Left ventricle myocardium inferior (tissue), 1 donor: ENCODE data around the gene CXCL11. TPM values are rescaled to one million over a fixed set of nuclear protein-coding genes. Genes with fewer than 3 reads are reported as not detected.

ENCODE experiments used
- DNase-seq: peaks from one replicate; pipeline ENCODE4 v3.0.0-alpha.2; 2020
- H3K27ac ChIP-seq: fragments of 200-600 bp; replicated peaks from 2 replicates; pipeline ENCODE4 v1.8.0; 2021
- H3K27me3 ChIP-seq: fragments of 200-600 bp; 2 replicates; pipeline ENCODE4 v1.8.0; 2021; ENCODE audit warnings: low read depth
- H3K36me3 ChIP-seq: fragments of 200-600 bp; 2 replicates; pipeline ENCODE4 v1.8.0; 2021
- H3K4me1 ChIP-seq: fragments of 200-600 bp; 2 replicates; pipeline ENCODE4 v1.8.0; 2021
- H3K4me3 ChIP-seq: fragments of 200-600 bp; 2 replicates; pipeline ENCODE4 v1.8.0; 2021; ENCODE audit warnings: mild to moderate bottlenecking, moderate library complexity
- H3K9me3 ChIP-seq: fragments of 200-600 bp; replicated peaks from 2 replicates; pipeline ENCODE4 v1.8.0; 2021
- CTCF ChIP-seq: fragments of 200-600 bp; IDR thresholded peaks from 2 replicates; pipeline ENCODE4 v1.8.0; 2021; ENCODE audit warnings: antibody characterized with exemption, mild to moderate bottlenecking, borderline replicate concordance
- intact Hi-C: fragments of 100-400 bp; cut with micrococcal nuclease; formaldehyde crosslinking; loops from one replicate; pipeline ENCODE4 v1.11.0; 2022
- total RNA-seq: library from RNA; stranded (reverse); fragmentation: NEBNext Ultra II Directional; extraction: Animal tissue kit (Norgen Biotek cat#: 25700); gene quantifications from one replicate; pipeline ENCODE4 v1.2.1, GENCODE V29; 2021
- donor health status: DM: no; HTN: yes; CAD: no; lungs with severe emphysema.

CXCL11 gene
- total RNA-seq, 1 donor from 2014 or later: not detected

- Histone ChIP-seq H3K4me1 (peaks cover 8% of the 10 kb centered on the region), H3K27me3 (no peaks in the 10 kb centered on the region), H3K27ac (peak overlapping the region; percentile 82), H3K36me3 (no peaks in the 10 kb centered on the region), H3K9me3 (no peaks in the 10 kb centered on the region), H3K4me3 (peak overlapping the region; percentile 36)
- intact Hi-C loops: no loop called here
- TF ChIP-seq CTCF: no peak
- no peak for DNase-seq
Observed at GRCh38 chr4:76011700-76012387, 24.0 kb downstream of the CXCL11 start.

- peak overlapping the region; percentile 36 for H3K4me3 ChIP-seq
- intact Hi-C loops: no loop called here
- H3K27me3 ChIP-seq: no peaks in the 10 kb centered on the region
- no peak for DNase-seq
- TF ChIP-seq CTCF: no peak
- H3K27ac ChIP-seq: peak overlapping the region; percentile 82
- H3K4me1 ChIP-seq: peaks cover 8% of the 10 kb centered on the region
- H3K9me3 ChIP-seq: no peaks in the 10 kb centered on the region
- H3K36me3 ChIP-seq: no peaks in the 10 kb centered on the region
Observed at GRCh38 chr4:76011018-76011670, 24.7 kb downstream of the CXCL11 start.

- no peak overlapping the region for H3K27ac ChIP-seq
- no peak for TF ChIP-seq CTCF
- no peaks in the 10 kb centered on the region for H3K9me3 ChIP-seq
- DNase-seq: no peak
- H3K4me3 ChIP-seq: no peak overlapping the region
- intact Hi-C loops: no loop called here
- H3K36me3 ChIP-seq: no peaks in the 10 kb centered on the region
- H3K4me1 ChIP-seq: peaks cover 8% of the 10 kb centered on the region
- H3K27me3 ChIP-seq: no peaks in the 10 kb centered on the region
Observed at GRCh38 chr4:76010576-76010975, 25.3 kb downstream of the CXCL11 start.

GRCh38 chr4:76009311-76009710 lies 26.6 kb downstream of the CXCL11 start:
- Histone ChIP-seq H3K36me3 (no peaks in the 10 kb centered on the region), H3K4me1 (peaks cover 8% of the 10 kb centered on the region), H3K9me3 (no peaks in the 10 kb centered on the region), H3K27ac (no peak overlapping the region), H3K27me3 (no peaks in the 10 kb centered on the region), H3K4me3 (no peak overlapping the region)
- no peak for DNase-seq
- TF ChIP-seq CTCF: no peak
- intact Hi-C loops: no loop called here

GRCh38 chr4:76007089-76007862 lies 28.6 kb downstream of the CXCL11 start, which contains the start of gene CXCL9:
Gene CXCL9 (minus strand): TSS chr4:76007509. CDS start chr4:76007449, 60 bp downstream.
- Histone ChIP-seq H3K27me3 (no peaks in the 10 kb centered on the region), H3K9me3 (no peaks in the 10 kb centered on the region), H3K4me1 (peaks cover 12% of the 10 kb centered on the region), H3K4me3 (no peak within 1 kb of the TSS), H3K36me3 (no peaks in the 10 kb centered on the region), H3K27ac (no peak within 1 kb of the TSS)
- no peak for TF ChIP-seq CTCF
- intact Hi-C loops: no loop called here
- DNase-seq: no peak
